Measurements from ENCODE around the gene TBCK.
A peak's percentile ranks its signal among the peaks of the same experiment; 100 is the strongest.

TBCK gene

DNA sequence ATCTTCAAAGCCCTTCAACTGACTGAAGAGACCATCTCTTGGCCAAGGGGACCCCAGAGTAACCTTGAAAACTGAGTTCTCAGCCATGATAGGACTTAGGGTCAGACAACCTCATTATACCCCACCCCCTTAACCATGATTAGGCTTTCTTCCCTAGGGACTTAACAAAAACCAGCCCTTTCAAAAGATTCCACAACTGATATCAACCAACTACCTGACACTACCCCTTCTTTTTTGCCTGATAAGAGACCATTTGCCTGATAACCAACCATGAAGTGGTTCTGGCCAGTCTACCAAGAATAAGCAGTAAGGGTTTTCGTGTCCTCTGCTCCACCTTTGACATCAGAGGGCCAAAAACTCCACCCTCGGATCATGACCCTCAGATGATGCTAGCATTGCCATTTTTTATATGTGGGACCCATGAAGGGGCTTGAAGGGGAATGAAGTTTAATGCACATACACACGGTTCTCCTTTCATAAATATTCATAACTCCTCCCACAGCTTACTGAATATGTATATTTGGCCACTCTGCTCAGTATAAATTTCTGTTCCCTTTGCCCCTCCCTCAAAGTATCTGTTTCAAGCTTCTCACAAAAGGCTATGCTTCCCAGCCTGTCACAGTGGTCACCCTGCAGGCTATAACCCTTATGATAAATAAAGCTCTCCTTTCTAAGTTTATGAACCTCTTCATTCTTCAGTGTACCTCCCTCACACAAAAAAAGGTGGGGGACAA, 12.3 kb downstream of the TBCK start:
- Histone ChIP-seq H3K4me3 (ENCODE audit: low read length) (no peak overlapping the region), H3K36me3 (ENCODE audit: control insufficient read depth, low read depth, low read length) (no peaks in the 10 kb centered on the region), H3K9me3 (ENCODE audit: control insufficient read depth, low read depth, low read length) (no peaks in the 10 kb centered on the region), H3K27ac (ENCODE audit: low read length) (no peak overlapping the region), H3K9ac (ENCODE audit: low read length) (no peak overlapping the region), H3K4me1 (ENCODE audit: control insufficient read depth, low read depth, low read length) (peaks cover 11% of the 10 kb centered on the region), H3K27me3 (ENCODE audit: control insufficient read depth, insufficient read depth, low read length) (no peaks in the 10 kb centered on the region)

- Histone ChIP-seq H3K36me3 (ENCODE audit: control insufficient read depth, low read depth, low read length) (no peaks in the 10 kb centered on the region), H3K9ac (ENCODE audit: low read length) (no peak overlapping the region), H3K27me3 (ENCODE audit: control insufficient read depth, insufficient read depth, low read length) (no peaks in the 10 kb centered on the region), H3K4me3 (ENCODE audit: low read length) (no peak overlapping the region), H3K27ac (ENCODE audit: low read length) (no peak overlapping the region), H3K9me3 (ENCODE audit: control insufficient read depth, low read depth, low read length) (no peaks in the 10 kb centered on the region), H3K4me1 (ENCODE audit: control insufficient read depth, low read depth, low read length) (peaks cover 11% of the 10 kb centered on the region)
Measured at GRCh38 chr4:106302062-106302438, 14.0 kb downstream of the TBCK start.

GRCh38 chr4:106301393-106302061, 14.5 kb downstream of the TBCK start:
- H3K27ac ChIP-seq (ENCODE audit: low read length) = no peak overlapping the region
- no peak overlapping the region for H3K4me3 ChIP-seq (ENCODE audit: low read length)
- H3K27me3 ChIP-seq (ENCODE audit: control insufficient read depth, insufficient read depth, low read length) = no peaks in the 10 kb centered on the region

DNA sequence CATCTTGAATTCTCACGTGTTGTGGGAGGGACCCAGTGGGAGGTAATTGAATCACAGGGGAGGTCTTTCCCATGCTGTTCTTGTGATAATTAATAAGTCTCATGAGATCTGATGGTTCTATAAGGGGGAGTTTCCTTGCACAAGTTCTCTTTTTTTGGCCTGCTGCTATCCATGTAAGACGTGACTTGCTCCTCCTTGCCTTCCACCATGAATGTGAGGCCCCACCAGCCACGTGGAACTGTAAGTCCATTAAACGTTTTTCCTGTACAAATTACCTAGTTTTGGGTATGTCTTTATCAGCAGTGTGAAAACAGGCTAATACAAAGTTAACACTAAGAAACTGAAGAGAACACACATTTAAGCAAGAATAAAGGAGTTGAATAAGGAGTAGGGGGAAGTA, 16.0 kb downstream of the TBCK start:
- Histone ChIP-seq H3K9me3 (ENCODE audit: control insufficient read depth, low read depth, low read length) (no peaks in the 10 kb centered on the region), H3K27me3 (ENCODE audit: control insufficient read depth, insufficient read depth, low read length) (no peaks in the 10 kb centered on the region), H3K27ac (ENCODE audit: low read length) (no peak overlapping the region), H3K4me3 (ENCODE audit: low read length) (no peak overlapping the region), H3K4me1 (ENCODE audit: control insufficient read depth, low read depth, low read length) (peaks cover 11% of the 10 kb centered on the region), H3K36me3 (ENCODE audit: control insufficient read depth, low read depth, low read length) (peaks cover under 1% of the 10 kb centered on the region), H3K9ac (ENCODE audit: low read length) (no peak overlapping the region)

More at GRCh38 chr4:106301393-106302061, 14.5 kb downstream of the TBCK start:
- no peak overlapping the region for H3K9ac ChIP-seq (ENCODE audit: low read length)
- H3K9me3 ChIP-seq (ENCODE audit: control insufficient read depth, low read depth, low read length) = no peaks in the 10 kb centered on the region
- H3K4me1 ChIP-seq (ENCODE audit: control insufficient read depth, low read depth, low read length) = peaks cover 11% of the 10 kb centered on the region
- no peaks in the 10 kb centered on the region for H3K36me3 ChIP-seq (ENCODE audit: control insufficient read depth, low read depth, low read length)

- H3K27me3 ChIP-seq (ENCODE audit: control insufficient read depth, insufficient read depth, low read length) = no peaks in the 10 kb centered on the region
- peaks cover 10% of the 10 kb centered on the region for H3K36me3 ChIP-seq (ENCODE audit: control insufficient read depth, low read depth, low read length)
- H3K4me1 ChIP-seq (ENCODE audit: control insufficient read depth, low read depth, low read length) = peaks cover 11% of the 10 kb centered on the region
- H3K4me3 ChIP-seq (ENCODE audit: low read length) = no peak overlapping the region
- H3K9ac ChIP-seq (ENCODE audit: low read length) = no peak overlapping the region
- no peak overlapping the region for H3K27ac ChIP-seq (ENCODE audit: low read length)
- H3K9me3 ChIP-seq (ENCODE audit: control insufficient read depth, low read depth, low read length) = no peaks in the 10 kb centered on the region
Measured at GRCh38 chr4:106297245-106298035, 18.6 kb downstream of the TBCK start.

DNA sequence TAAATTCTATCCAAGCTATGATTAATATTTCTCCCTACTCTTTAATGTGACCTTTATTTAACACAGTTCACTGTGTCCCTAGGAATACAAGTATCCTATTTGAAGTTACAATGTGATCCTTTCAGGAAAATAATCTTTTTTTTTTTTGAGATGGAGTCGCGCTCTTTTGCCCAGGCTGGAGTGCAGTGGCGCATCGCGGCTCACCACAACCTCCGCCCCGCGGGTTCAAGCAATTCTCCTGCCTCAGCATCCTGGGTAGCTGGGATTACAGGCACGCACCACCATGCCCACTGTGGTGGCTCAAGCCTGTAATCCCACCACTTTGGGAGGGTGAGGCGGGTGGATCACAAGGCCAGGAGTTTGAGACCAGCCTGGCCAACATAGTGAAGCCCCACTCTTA, 21.9 kb downstream of the TBCK start:
- H3K9ac ChIP-seq (ENCODE audit: low read length) = no peak overlapping the region
- H3K27ac ChIP-seq (ENCODE audit: low read length) = no peak overlapping the region
- H3K4me3 ChIP-seq (ENCODE audit: low read length) = no peak overlapping the region
- H3K9me3 ChIP-seq (ENCODE audit: control insufficient read depth, low read depth, low read length) = no peaks in the 10 kb centered on the region
- H3K4me1 ChIP-seq (ENCODE audit: control insufficient read depth, low read depth, low read length) = no peaks in the 10 kb centered on the region
- H3K27me3 ChIP-seq (ENCODE audit: control insufficient read depth, insufficient read depth, low read length) = no peaks in the 10 kb centered on the region
- H3K36me3 ChIP-seq (ENCODE audit: control insufficient read depth, low read depth, low read length) = peaks cover 10% of the 10 kb centered on the region

DNA sequence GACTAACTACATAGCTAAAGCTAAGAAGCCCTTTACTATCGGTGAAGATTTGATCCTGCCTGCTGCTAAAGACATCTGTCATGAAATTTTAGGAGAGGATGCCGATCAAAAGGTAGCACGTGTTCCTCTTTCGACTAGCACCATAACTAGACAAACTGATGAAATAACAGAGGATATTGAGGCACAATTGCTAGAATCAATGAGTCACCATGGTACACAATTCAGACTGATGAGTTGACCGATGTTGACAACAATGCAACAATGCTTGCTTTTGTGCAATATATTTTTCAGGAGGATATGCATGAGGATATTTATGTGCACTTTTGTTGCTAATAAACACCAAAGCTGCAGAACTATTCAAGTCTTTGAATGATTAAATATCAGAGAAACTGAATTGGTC, 24.3 kb downstream of the TBCK start:
- H3K27me3 ChIP-seq (ENCODE audit: control insufficient read depth, insufficient read depth, low read length) = no peaks in the 10 kb centered on the region
- no peak overlapping the region for H3K4me3 ChIP-seq (ENCODE audit: low read length)
- no peak overlapping the region for H3K27ac ChIP-seq (ENCODE audit: low read length)
- H3K36me3 ChIP-seq (ENCODE audit: control insufficient read depth, low read depth, low read length) = peaks cover 10% of the 10 kb centered on the region
- H3K9ac ChIP-seq (ENCODE audit: low read length) = no peak overlapping the region
- H3K9me3 ChIP-seq (ENCODE audit: control insufficient read depth, low read depth, low read length) = no peaks in the 10 kb centered on the region
- H3K4me1 ChIP-seq (ENCODE audit: control insufficient read depth, low read depth, low read length) = peaks cover 3% of the 10 kb centered on the region

DNA sequence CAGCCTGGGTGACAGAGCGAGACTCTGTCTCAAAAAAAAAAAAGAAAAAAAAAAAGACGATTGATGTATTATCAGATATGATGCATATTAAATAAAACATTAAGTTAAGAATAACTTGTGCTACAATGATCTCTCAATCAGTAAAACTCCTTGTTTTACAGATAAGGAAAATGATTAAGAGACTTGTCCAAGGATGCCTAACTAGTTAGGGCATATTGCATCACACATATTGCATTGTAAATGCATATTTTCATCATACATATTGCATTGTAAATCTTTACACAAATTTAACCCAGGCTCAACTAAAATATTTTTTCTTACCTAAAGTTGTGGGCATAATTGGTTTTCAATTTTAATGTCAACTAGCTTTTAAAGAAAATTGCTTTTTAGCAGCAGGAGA, 26.3 kb downstream of the TBCK start:
- no peak overlapping the region for H3K9ac ChIP-seq (ENCODE audit: low read length)
- H3K27ac ChIP-seq (ENCODE audit: low read length) = no peak overlapping the region
- H3K4me3 ChIP-seq (ENCODE audit: low read length) = no peak overlapping the region
- peaks cover 3% of the 10 kb centered on the region for H3K4me1 ChIP-seq (ENCODE audit: control insufficient read depth, low read depth, low read length)
- H3K27me3 ChIP-seq (ENCODE audit: control insufficient read depth, insufficient read depth, low read length) = no peaks in the 10 kb centered on the region
- H3K36me3 ChIP-seq (ENCODE audit: control insufficient read depth, low read depth, low read length) = peaks cover 8% of the 10 kb centered on the region
- H3K9me3 ChIP-seq (ENCODE audit: control insufficient read depth, low read depth, low read length) = no peaks in the 10 kb centered on the region

- no peaks in the 10 kb centered on the region for H3K27me3 ChIP-seq (ENCODE audit: control insufficient read depth, insufficient read depth, low read length)
- H3K36me3 ChIP-seq (ENCODE audit: control insufficient read depth, low read depth, low read length) = no peaks in the 10 kb centered on the region
- no peaks in the 10 kb centered on the region for H3K9me3 ChIP-seq (ENCODE audit: control insufficient read depth, low read depth, low read length)
- H3K4me1 ChIP-seq (ENCODE audit: control insufficient read depth, low read depth, low read length) = peaks cover 3% of the 10 kb centered on the region
- H3K4me3 ChIP-seq (ENCODE audit: low read length) = no peak overlapping the region
- H3K9ac ChIP-seq (ENCODE audit: low read length) = no peak overlapping the region
- H3K27ac ChIP-seq (ENCODE audit: low read length) = peak overlapping the region; percentile 24
Measured at GRCh38 chr4:106287353-106287969, 28.5 kb downstream of the TBCK start.

- no peak overlapping the region for H3K27ac ChIP-seq (ENCODE audit: low read length)
- H3K4me1 ChIP-seq (ENCODE audit: control insufficient read depth, low read depth, low read length) = peaks cover 3% of the 10 kb centered on the region
- H3K27me3 ChIP-seq (ENCODE audit: control insufficient read depth, insufficient read depth, low read length) = no peaks in the 10 kb centered on the region
- no peaks in the 10 kb centered on the region for H3K36me3 ChIP-seq (ENCODE audit: control insufficient read depth, low read depth, low read length)
- no peak overlapping the region for H3K4me3 ChIP-seq (ENCODE audit: low read length)
- no peak overlapping the region for H3K9ac ChIP-seq (ENCODE audit: low read length)
- no peaks in the 10 kb centered on the region for H3K9me3 ChIP-seq (ENCODE audit: control insufficient read depth, low read depth, low read length)
Measured at GRCh38 chr4:106286611-106287010, 29.4 kb downstream of the TBCK start.

GRCh38 chr4:106284227-106284626, 31.8 kb downstream of the TBCK start:
- Histone ChIP-seq H3K9me3 (ENCODE audit: control insufficient read depth, low read depth, low read length) (no peaks in the 10 kb centered on the region), H3K36me3 (ENCODE audit: control insufficient read depth, low read depth, low read length) (no peaks in the 10 kb centered on the region), H3K27me3 (ENCODE audit: control insufficient read depth, insufficient read depth, low read length) (no peaks in the 10 kb centered on the region), H3K4me3 (ENCODE audit: low read length) (no peak overlapping the region), H3K27ac (ENCODE audit: low read length) (no peak overlapping the region), H3K4me1 (ENCODE audit: control insufficient read depth, low read depth, low read length) (peaks cover 3% of the 10 kb centered on the region), H3K9ac (ENCODE audit: low read length) (no peak overlapping the region)
